Measurements from ENCODE around the gene ILK.

GRCh38 chr11:6614446-6614845 is 10.9 kb downstream of the ILK start:
- TF ChIP-seq EZH2 (IDR thresholded peaks at IDR 0.05; ENCODE audit: borderline replicate concordance) (no peak), CTCF (IDR thresholded peaks at IDR 0.05; ENCODE audit: poor library complexity) (no peak)
